ENCODE data around the gene CYP1A2. TPM values are rescaled to one million over a fixed set of nuclear protein-coding genes. Genes with fewer than 3 reads are reported as not detected.

The CYP1A2 gene
- total RNA-seq (not detected), total RNA-seq (0 reads per million in 2 donors)

DNA sequence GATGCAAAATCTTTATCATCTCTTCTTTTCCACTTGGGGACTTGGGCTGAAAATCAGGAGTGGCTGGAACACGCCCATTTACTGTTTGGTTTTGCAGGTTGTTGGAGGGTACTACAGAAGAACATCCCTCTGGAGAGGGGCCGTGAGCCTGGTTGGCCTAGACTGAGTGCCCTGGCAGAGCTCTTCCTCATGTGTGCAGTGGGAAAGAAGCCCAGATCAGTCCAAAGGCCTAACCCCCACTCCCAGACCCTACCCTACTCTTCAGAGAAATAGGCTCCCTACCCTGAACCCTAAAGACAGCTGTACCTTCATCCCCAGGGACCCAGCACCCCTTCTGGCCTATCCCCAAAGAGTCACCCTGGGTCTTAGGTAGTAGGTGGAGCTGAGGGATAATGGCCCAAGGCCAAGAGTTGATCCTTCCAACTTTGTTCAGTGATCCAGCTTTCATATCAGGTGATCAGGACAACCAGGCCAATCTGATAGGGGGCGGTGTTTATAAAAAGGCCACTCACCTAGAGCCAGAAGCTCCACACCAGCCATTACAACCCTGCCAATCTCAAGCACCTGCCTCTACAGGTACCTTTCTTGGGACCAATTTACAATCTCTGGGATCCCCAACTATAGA lies at the start of gene CYP1A2:
TSS of gene CYP1A2 (plus strand) at position 524 of the 625 bp plus-strand sequence. CDS start 894 bp downstream, outside the sequence.
- DNase-seq (no peak), ATAC-seq (no peak)
- Mint-ChIP-seq H3K27ac (no peak within 1 kb of the TSS), H3K4me3 (no peak within 1 kb of the TSS), H3K4me1 (no peaks in the 10 kb centered on the region), H3K36me3 (ENCODE audit: low read depth) (no peaks in the 10 kb centered on the region), H3K27me3 (peaks cover 10% of the 10 kb centered on the region)
- no peaks in the 10 kb centered on the region for H3K9me3 ChIP-seq (ENCODE audit: control insufficient read depth, low read length, poor library complexity, severe bottlenecking)

DNA sequence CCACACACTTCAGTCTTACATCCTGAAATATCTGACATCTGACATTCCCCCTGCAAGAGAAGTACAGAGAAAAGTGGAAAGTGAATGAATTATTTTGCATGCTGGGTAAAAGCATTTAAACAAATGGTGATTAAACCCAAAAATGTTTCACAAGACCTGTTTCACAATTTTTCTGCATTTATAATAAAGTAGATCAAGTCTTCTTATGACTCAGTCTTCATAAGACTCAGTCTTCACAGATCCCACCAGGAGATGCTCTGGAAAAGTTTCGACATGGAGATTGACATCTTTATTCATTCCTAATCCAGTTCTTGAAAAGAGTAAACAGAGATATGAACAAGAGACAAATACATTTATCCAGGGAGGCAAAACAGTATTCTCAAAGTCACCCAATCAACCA lies 39.6 kb upstream of the CYP1A2 start:
- ATAC-seq, result no peak
- H3K4me1 Mint-ChIP-seq, result peaks cover 4% of the 10 kb centered on the region
- H3K27me3 Mint-ChIP-seq, result peaks cover 14% of the 10 kb centered on the region
- H3K27ac Mint-ChIP-seq, result no peak overlapping the region
- no peak for DNase-seq
- H3K36me3 Mint-ChIP-seq (ENCODE audit: low read depth), result peaks cover 2% of the 10 kb centered on the region
- H3K4me3 Mint-ChIP-seq, result no peak overlapping the region
- H3K9me3 ChIP-seq (ENCODE audit: control insufficient read depth, low read length, poor library complexity, severe bottlenecking), result no peaks in the 10 kb centered on the region

DNA sequence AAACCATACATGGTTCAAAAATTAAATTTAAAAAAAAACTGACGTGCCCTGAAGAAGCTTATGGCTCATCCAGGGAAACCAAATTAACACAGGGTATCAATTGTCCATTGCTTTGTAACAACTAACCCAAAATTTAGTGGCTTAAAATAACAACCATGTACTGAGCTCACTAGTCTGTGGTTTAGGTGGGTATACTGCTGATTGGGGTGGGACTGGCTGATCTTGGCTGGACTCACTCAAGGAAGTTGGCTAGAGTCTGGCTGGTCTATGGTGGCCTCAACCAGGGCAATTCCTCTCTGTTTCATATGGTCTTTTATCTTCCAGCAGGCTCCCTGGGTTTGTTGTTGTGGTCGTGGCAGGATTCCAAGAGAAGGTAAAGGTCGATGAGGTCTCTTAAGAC lies 38.8 kb upstream of the CYP1A2 start:
- ATAC-seq (no peak), DNase-seq (no peak)
- Mint-ChIP-seq H3K36me3 (ENCODE audit: low read depth) (peaks cover 2% of the 10 kb centered on the region), H3K4me1 (peaks cover 4% of the 10 kb centered on the region), H3K4me3 (no peak overlapping the region), H3K27me3 (peaks cover 10% of the 10 kb centered on the region), H3K27ac (no peak overlapping the region)
- H3K9me3 ChIP-seq (ENCODE audit: control insufficient read depth, low read length, poor library complexity, severe bottlenecking), result no peaks in the 10 kb centered on the region

- peaks cover 8% of the 10 kb centered on the region for H3K27me3 Mint-ChIP-seq
- no peaks in the 10 kb centered on the region for H3K9me3 ChIP-seq (ENCODE audit: control insufficient read depth, low read length, poor library complexity, severe bottlenecking)
- no peak overlapping the region for H3K4me3 Mint-ChIP-seq
- H3K27ac Mint-ChIP-seq, result no peak overlapping the region
- no peak for DNase-seq
- peaks cover 4% of the 10 kb centered on the region for H3K4me1 Mint-ChIP-seq
- no peaks in the 10 kb centered on the region for H3K36me3 Mint-ChIP-seq (ENCODE audit: low read depth)
- no peak for ATAC-seq
Observed at GRCh38 chr15:74710319-74711094, 38.1 kb upstream of the CYP1A2 start.

GRCh38 chr15:74712311-74712710 lies 36.3 kb upstream of the CYP1A2 start:
- H3K27me3 Mint-ChIP-seq, result no peaks in the 10 kb centered on the region
- H3K9me3 ChIP-seq (ENCODE audit: control insufficient read depth, low read length, poor library complexity, severe bottlenecking), result no peaks in the 10 kb centered on the region
- no peaks in the 10 kb centered on the region for H3K36me3 Mint-ChIP-seq (ENCODE audit: low read depth)
- no peak overlapping the region for H3K4me3 Mint-ChIP-seq
- DNase-seq (no peak), ATAC-seq (no peak)
- H3K4me1 Mint-ChIP-seq, result peaks cover 7% of the 10 kb centered on the region
- H3K27ac Mint-ChIP-seq, result no peak overlapping the region

GRCh38 chr15:74716651-74717050 lies 32.0 kb upstream of the CYP1A2 start:
- peak overlapping the region; percentile 62 for H3K27ac Mint-ChIP-seq
- ATAC-seq, result no peak
- DNase-seq, result no peak
- H3K4me3 Mint-ChIP-seq, result no peak overlapping the region
- H3K4me1 Mint-ChIP-seq, result peaks cover 5% of the 10 kb centered on the region
- H3K27me3 Mint-ChIP-seq, result peaks cover 5% of the 10 kb centered on the region
- H3K36me3 Mint-ChIP-seq (ENCODE audit: low read depth), result no peaks in the 10 kb centered on the region
- no peaks in the 10 kb centered on the region for H3K9me3 ChIP-seq (ENCODE audit: control insufficient read depth, low read length, poor library complexity, severe bottlenecking)

DNA sequence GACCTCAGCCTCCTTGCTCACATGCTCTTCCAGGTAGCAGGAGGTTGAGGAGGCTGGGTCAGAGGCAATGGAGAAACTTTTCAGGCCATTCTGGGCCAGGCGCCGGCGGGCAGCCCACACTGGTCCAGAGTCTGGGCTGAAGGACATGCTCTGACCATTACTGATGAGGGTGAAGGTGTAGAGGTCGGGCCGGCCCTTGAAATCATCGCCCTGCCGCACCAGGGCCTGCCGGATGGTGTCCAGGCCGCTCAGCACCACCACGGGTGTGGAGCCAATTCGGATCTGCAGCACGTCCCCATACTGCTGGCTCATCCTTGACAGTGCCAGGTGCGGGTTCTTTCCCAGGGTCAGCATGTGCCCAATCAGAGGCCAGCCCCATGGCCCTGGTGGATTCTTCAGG lies 26.1 kb upstream of the CYP1A2 start:
- H3K27ac Mint-ChIP-seq, result peak overlapping the region; percentile 51
- H3K27me3 Mint-ChIP-seq, result peaks cover 5% of the 10 kb centered on the region
- no peak overlapping the region for H3K4me3 Mint-ChIP-seq
- no peak for ATAC-seq
- peaks cover 2% of the 10 kb centered on the region for H3K36me3 Mint-ChIP-seq (ENCODE audit: low read depth)
- H3K9me3 ChIP-seq (ENCODE audit: control insufficient read depth, low read length, poor library complexity, severe bottlenecking), result no peaks in the 10 kb centered on the region
- DNase-seq, result no peak
- H3K4me1 Mint-ChIP-seq, result peaks cover 13% of the 10 kb centered on the region

GRCh38 chr15:74723187-74723586 lies 25.5 kb upstream of the CYP1A2 start:
- H3K36me3 Mint-ChIP-seq (ENCODE audit: low read depth), result peaks cover 2% of the 10 kb centered on the region
- H3K27ac Mint-ChIP-seq, result peak overlapping the region; percentile 51
- peaks cover 5% of the 10 kb centered on the region for H3K27me3 Mint-ChIP-seq

GRCh38 chr15:74723754-74724334 lies 24.8 kb upstream of the CYP1A2 start:
- H3K4me1 Mint-ChIP-seq, result peaks cover 11% of the 10 kb centered on the region
- no peak overlapping the region for H3K27ac Mint-ChIP-seq
- H3K4me3 Mint-ChIP-seq, result no peak overlapping the region
- no peaks in the 10 kb centered on the region for H3K9me3 ChIP-seq (ENCODE audit: control insufficient read depth, low read length, poor library complexity, severe bottlenecking)
- ATAC-seq (peak; percentile 40), DNase-seq (no peak)
- peaks cover 5% of the 10 kb centered on the region for H3K27me3 Mint-ChIP-seq
- H3K36me3 Mint-ChIP-seq (ENCODE audit: low read depth), result peaks cover 2% of the 10 kb centered on the region

More at GRCh38 chr15:74723187-74723586, 25.5 kb upstream of the CYP1A2 start:
- DNase-seq (no peak), ATAC-seq (no peak)
- Mint-ChIP-seq H3K4me3 (no peak overlapping the region), H3K4me1 (peaks cover 11% of the 10 kb centered on the region)
- no peaks in the 10 kb centered on the region for H3K9me3 ChIP-seq (ENCODE audit: control insufficient read depth, low read length, poor library complexity, severe bottlenecking)

DNA sequence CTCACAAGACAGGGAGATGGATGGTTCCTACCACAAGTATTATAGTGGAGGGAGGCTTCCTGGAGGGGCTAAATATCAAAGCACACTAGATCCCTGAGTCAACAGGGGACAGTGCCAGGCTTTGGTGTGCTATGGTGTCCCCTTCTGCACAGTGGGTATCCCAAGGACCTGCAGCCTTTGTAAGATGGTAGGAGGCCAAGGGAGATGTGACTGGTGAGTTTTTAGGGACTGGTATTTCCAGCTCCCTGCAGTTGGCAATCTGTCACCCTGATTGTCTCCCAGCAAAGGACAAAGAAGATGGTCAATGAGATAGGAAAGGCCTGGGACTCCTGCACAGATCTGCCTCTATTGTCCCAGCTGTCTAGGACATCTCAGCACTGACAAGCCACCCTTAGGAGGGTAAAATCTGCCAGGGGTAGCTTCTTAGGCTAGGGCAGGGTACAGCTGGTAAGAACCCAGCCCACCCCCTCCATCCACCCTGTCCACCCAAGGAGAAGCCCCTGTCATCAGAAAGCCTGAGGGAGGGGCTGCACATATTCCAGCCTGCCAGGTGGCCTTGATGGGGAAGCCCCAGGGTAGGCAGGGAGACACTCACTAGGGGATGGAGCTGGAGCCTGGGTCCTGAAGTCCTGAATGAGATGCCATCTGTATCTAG lies 23.9 kb upstream of the CYP1A2 start:
- H3K27me3 Mint-ChIP-seq, result peaks cover 5% of the 10 kb centered on the region
- ATAC-seq, result no peak
- H3K36me3 Mint-ChIP-seq (ENCODE audit: low read depth), result peaks cover 2% of the 10 kb centered on the region
- peak overlapping the region; percentile 90 for H3K4me3 Mint-ChIP-seq
- H3K27ac Mint-ChIP-seq, result no peak overlapping the region
- H3K9me3 ChIP-seq (ENCODE audit: control insufficient read depth, low read length, poor library complexity, severe bottlenecking), result no peaks in the 10 kb centered on the region
- no peak for DNase-seq
- peaks cover 11% of the 10 kb centered on the region for H3K4me1 Mint-ChIP-seq

- no peak within 1 kb of the TSS for H3K27ac Mint-ChIP-seq
- ATAC-seq, result peak; percentile 60
- peak within 1 kb of the TSS; percentile 90 for H3K4me3 Mint-ChIP-seq
- peaks cover 8% of the 10 kb centered on the region for H3K27me3 Mint-ChIP-seq
- peaks cover 2% of the 10 kb centered on the region for H3K36me3 Mint-ChIP-seq (ENCODE audit: low read depth)
- DNase-seq, result no peak
- peaks cover 11% of the 10 kb centered on the region for H3K4me1 Mint-ChIP-seq
- no peaks in the 10 kb centered on the region for H3K9me3 ChIP-seq (ENCODE audit: control insufficient read depth, low read length, poor library complexity, severe bottlenecking)
Observed at GRCh38 chr15:74725225-74725774, 23.3 kb upstream of the CYP1A2 start, which contains the start of gene CYP1A1. Gene CYP1A1 (minus strand): TSS chr15:74725528. CDS start chr15:74723097, 2,431 bp downstream.

- Mint-ChIP-seq H3K36me3 (ENCODE audit: low read depth) (peaks cover 2% of the 10 kb centered on the region), H3K4me3 (peak overlapping the region; percentile 90), H3K4me1 (peaks cover 13% of the 10 kb centered on the region), H3K27ac (no peak overlapping the region), H3K27me3 (peaks cover 13% of the 10 kb centered on the region)
- DNase-seq (peak; percentile 22 to 34 (median 33)), ATAC-seq (peak; percentile 82)
- no peaks in the 10 kb centered on the region for H3K9me3 ChIP-seq (ENCODE audit: control insufficient read depth, low read length, poor library complexity, severe bottlenecking)
Observed at GRCh38 chr15:74725845-74726773, 22.5 kb upstream of the CYP1A2 start.

All from T-helper 17 cell (primary cell).